Gastrocnemius medialis (tissue), 4 donors: ENCODE measurements around the gene ROR2.

Experiments
- POLR2A ChIP-seq, 2 donors: fragments of 450-650 bp; IDR thresholded peaks; one replicate each; pipeline ENCODE4 v1.6.1; 2017; ENCODE audit warnings: antibody characterized with exemption in 2 of 2, mild to moderate bottlenecking in 2 of 2, moderate library complexity in 2 of 2
- TF ChIP-seq, protein P1 (sequence below), 5 experiments: fragments of 450-650 bp in 3 of 5; fragments of 200-600 bp in 2 of 5; sonication (generic) in 2 of 5; IDR thresholded peaks in 4 of 5; conservative IDR thresholded peaks in 1 of 5; 1 replicate in 4 of 5; 2 replicates in 1 of 5; pipeline ENCODE4 v1.5.1; 2016 to 2019; ENCODE audit warnings: antibody characterized with exemption in 5 of 5, mild to moderate bottlenecking in 3 of 5, moderate library complexity in 3 of 5

DNA sequence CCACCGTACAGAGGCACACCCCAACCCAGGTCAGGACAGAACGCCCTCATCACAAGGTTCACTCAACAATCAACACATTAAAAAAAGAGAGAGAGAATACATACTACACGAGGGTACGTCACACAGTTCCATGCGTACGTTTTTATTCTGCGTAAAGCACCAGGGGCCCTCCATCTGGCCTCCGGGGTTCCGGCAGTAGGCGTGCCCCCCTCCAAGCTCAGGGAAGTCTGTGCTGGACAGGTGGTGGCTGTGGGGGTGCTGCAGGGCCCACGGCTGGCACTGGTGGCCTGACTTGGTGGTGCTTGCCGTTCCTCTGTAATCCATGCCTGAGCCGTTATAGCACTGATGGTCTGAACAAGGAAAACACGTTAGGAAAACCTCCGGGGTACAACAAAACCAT, 219.2 kb downstream of the ROR2 start:
- TF ChIP-seq, protein P1, sequence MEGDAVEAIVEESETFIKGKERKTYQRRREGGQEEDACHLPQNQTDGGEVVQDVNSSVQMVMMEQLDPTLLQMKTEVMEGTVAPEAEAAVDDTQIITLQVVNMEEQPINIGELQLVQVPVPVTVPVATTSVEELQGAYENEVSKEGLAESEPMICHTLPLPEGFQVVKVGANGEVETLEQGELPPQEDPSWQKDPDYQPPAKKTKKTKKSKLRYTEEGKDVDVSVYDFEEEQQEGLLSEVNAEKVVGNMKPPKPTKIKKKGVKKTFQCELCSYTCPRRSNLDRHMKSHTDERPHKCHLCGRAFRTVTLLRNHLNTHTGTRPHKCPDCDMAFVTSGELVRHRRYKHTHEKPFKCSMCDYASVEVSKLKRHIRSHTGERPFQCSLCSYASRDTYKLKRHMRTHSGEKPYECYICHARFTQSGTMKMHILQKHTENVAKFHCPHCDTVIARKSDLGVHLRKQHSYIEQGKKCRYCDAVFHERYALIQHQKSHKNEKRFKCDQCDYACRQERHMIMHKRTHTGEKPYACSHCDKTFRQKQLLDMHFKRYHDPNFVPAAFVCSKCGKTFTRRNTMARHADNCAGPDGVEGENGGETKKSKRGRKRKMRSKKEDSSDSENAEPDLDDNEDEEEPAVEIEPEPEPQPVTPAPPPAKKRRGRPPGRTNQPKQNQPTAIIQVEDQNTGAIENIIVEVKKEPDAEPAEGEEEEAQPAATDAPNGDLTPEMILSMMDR (IDR thresholded peaks at IDR 0.05 in 4 of 5, conservative IDR thresholded peaks at IDR 0.05 in 1 of 5), result no peak
- no peak for TF ChIP-seq POLR2A (IDR thresholded peaks at IDR 0.05)
